ENCODE data around the gene PLXNC1. TPM values are rescaled to one million over a fixed set of nuclear protein-coding genes. Genes with fewer than 3 reads are reported as not detected.
A peak's percentile ranks its signal among the peaks of the same experiment; 100 is the strongest.

The PLXNC1 gene
- total RNA-seq (49.6 and 86.9 TPM in 2 replicates), polyA plus RNA-seq (3.8 and 15.1 TPM in 2 replicates), polyA minus RNA-seq (ENCODE audit: low replicate concordance) (1.5 and 29.2 TPM in 2 replicates)
- polyA plus RNA-seq (2012): 2.3 and 10.4 TPM in 2 replicates

- Histone ChIP-seq H3K4me3 (replicated peaks in 1 of 4; ENCODE audit: control extremely low read depth in 1 of 4, insufficient read depth in 1 of 4, low read depth in 3 of 4, low read length in 4 of 4) (peak within 1 kb of the TSS; percentile 24 to 66 (median 34)), H3K9ac (ENCODE audit: insufficient read depth, low read length) (no peak within 1 kb of the TSS), H2AFZ (ENCODE audit: low read length) (no peak within 1 kb of the TSS), H4K20me1 (ENCODE audit: control insufficient read depth, extremely low read depth, insufficient read depth, low read length) (no peaks in the 10 kb centered on the region), H3K36me3 (ENCODE audit: control insufficient read depth, insufficient read depth, low read length) (no peaks in the 10 kb centered on the region), H3K4me1 (ENCODE audit: control insufficient read depth, extremely low read depth, insufficient read depth, low read length) (no peaks in the 10 kb centered on the region), H3K27ac (ENCODE audit: insufficient read depth, low read length) (no peak within 1 kb of the TSS), H3K4me2 (ENCODE audit: extremely low read depth, insufficient read depth, low read length) (peak within 1 kb of the TSS; percentile 86), H3K27me3 (ENCODE audit: control insufficient read depth, insufficient read depth, low read length) (peaks cover 76% of the 10 kb centered on the region), H3K79me2 (ENCODE audit: control insufficient read depth, insufficient read depth, low read length) (no peaks in the 10 kb centered on the region), H3K9me3 (ENCODE audit: control insufficient read depth, insufficient read depth, low read depth, low read length) (no peaks in the 10 kb centered on the region)
- TF ChIP-seq EZH2 (IDR thresholded peaks at IDR 0.05; ENCODE audit: low read length, missing control alignments): peak; percentile 28
- TF ChIP-seq, protein P1, sequence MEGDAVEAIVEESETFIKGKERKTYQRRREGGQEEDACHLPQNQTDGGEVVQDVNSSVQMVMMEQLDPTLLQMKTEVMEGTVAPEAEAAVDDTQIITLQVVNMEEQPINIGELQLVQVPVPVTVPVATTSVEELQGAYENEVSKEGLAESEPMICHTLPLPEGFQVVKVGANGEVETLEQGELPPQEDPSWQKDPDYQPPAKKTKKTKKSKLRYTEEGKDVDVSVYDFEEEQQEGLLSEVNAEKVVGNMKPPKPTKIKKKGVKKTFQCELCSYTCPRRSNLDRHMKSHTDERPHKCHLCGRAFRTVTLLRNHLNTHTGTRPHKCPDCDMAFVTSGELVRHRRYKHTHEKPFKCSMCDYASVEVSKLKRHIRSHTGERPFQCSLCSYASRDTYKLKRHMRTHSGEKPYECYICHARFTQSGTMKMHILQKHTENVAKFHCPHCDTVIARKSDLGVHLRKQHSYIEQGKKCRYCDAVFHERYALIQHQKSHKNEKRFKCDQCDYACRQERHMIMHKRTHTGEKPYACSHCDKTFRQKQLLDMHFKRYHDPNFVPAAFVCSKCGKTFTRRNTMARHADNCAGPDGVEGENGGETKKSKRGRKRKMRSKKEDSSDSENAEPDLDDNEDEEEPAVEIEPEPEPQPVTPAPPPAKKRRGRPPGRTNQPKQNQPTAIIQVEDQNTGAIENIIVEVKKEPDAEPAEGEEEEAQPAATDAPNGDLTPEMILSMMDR (conservative IDR thresholded peaks at IDR 0.05 in 1 of 2, IDR thresholded peaks at IDR 0.05 in 1 of 2; ENCODE audit: low read depth in 1 of 2, low read length in 2 of 2): no peak
- peak; percentile 44 to 60 for DNase-seq (ENCODE audit: low read depth in 2 of 2)
These were observed at the start of gene PLXNC1 for GRCh38 chr12:94147991-94148738. PLXNC1 (plus strand) TSS chr12:94148577; CDS start chr12:94148972, 395 bp downstream.

DNA sequence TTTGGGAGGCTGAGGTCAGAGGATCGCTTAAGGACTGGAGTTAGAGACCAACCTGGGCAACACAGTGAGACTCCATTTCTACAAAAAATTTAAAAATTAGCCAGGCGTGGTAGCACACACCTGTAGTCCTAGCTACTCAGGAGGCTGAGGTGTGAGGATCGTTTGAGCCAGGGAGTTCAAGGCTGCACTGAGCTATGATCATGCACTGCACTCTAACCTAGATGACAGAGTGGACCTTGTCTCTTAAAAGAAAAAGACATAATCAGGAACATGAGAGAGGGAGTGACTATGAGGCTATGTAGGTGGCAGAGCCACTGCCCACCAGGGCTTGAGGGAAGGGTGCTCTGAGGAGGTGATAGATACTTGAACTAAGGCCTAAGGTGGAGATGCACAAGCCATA lies 49.2 kb upstream of the PLXNC1 start:
- Histone ChIP-seq H2AFZ (ENCODE audit: low read length) (no peak overlapping the region), H3K4me1 (ENCODE audit: control insufficient read depth, extremely low read depth, insufficient read depth, low read length) (peaks cover 6% of the 10 kb centered on the region), H3K27me3 (ENCODE audit: control insufficient read depth, insufficient read depth, low read length) (no peaks in the 10 kb centered on the region), H3K79me2 (ENCODE audit: control insufficient read depth, insufficient read depth, low read length) (no peaks in the 10 kb centered on the region), H3K9me3 (ENCODE audit: control insufficient read depth, insufficient read depth, low read depth, low read length) (no peaks in the 10 kb centered on the region), H3K4me2 (ENCODE audit: extremely low read depth, insufficient read depth, low read length) (no peak overlapping the region), H3K4me3 (replicated peaks in 1 of 4; ENCODE audit: control extremely low read depth in 1 of 4, insufficient read depth in 1 of 4, low read depth in 3 of 4, low read length in 4 of 4) (no peak overlapping the region), H3K27ac (ENCODE audit: insufficient read depth, low read length) (no peak overlapping the region), H3K36me3 (ENCODE audit: control insufficient read depth, insufficient read depth, low read length) (no peaks in the 10 kb centered on the region), H4K20me1 (ENCODE audit: control insufficient read depth, extremely low read depth, insufficient read depth, low read length) (no peaks in the 10 kb centered on the region), H3K9ac (ENCODE audit: insufficient read depth, low read length) (no peak overlapping the region)
- no peak for DNase-seq (ENCODE audit: low read depth in 2 of 2)
- TF ChIP-seq, protein P1 (conservative IDR thresholded peaks at IDR 0.05 in 1 of 2, IDR thresholded peaks at IDR 0.05 in 1 of 2; ENCODE audit: low read depth in 1 of 2, low read length in 2 of 2): no peak
- TF ChIP-seq EZH2 (IDR thresholded peaks at IDR 0.05; ENCODE audit: low read length, missing control alignments): no peak

DNA sequence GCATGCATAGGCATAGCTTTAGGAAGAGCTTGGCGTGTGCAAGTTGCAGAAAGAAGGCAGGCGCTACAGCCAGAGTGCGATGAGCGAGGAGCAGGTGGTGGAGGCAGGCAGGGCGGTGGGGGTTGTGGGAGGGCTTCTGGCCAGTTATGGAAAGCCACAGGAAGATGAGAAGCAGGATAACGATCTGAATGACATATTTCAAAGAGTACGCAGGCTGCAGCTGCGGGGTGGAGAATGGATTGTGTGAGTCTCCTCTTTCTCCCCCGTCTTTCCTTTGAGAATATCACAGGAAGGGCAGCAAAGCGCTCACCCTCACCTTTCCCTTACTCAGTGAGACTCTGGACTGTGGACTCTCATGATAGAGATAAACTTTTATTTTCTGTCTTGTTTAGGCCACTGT lies 48.7 kb upstream of the PLXNC1 start:
- Histone ChIP-seq H3K4me2 (ENCODE audit: extremely low read depth, insufficient read depth, low read length) (no peak overlapping the region), H2AFZ (ENCODE audit: low read length) (no peak overlapping the region), H3K27ac (ENCODE audit: insufficient read depth, low read length) (no peak overlapping the region), H3K9ac (ENCODE audit: insufficient read depth, low read length) (no peak overlapping the region), H3K4me1 (ENCODE audit: control insufficient read depth, extremely low read depth, insufficient read depth, low read length) (peaks cover 6% of the 10 kb centered on the region), H3K27me3 (ENCODE audit: control insufficient read depth, insufficient read depth, low read length) (no peaks in the 10 kb centered on the region), H3K4me3 (replicated peaks in 1 of 4; ENCODE audit: control extremely low read depth in 1 of 4, insufficient read depth in 1 of 4, low read depth in 3 of 4, low read length in 4 of 4) (no peak overlapping the region), H3K79me2 (ENCODE audit: control insufficient read depth, insufficient read depth, low read length) (no peaks in the 10 kb centered on the region), H3K36me3 (ENCODE audit: control insufficient read depth, insufficient read depth, low read length) (no peaks in the 10 kb centered on the region), H4K20me1 (ENCODE audit: control insufficient read depth, extremely low read depth, insufficient read depth, low read length) (no peaks in the 10 kb centered on the region), H3K9me3 (ENCODE audit: control insufficient read depth, insufficient read depth, low read depth, low read length) (no peaks in the 10 kb centered on the region)
- no peak for TF ChIP-seq EZH2 (IDR thresholded peaks at IDR 0.05; ENCODE audit: low read length, missing control alignments)
- TF ChIP-seq, protein P1 (conservative IDR thresholded peaks at IDR 0.05 in 1 of 2, IDR thresholded peaks at IDR 0.05 in 1 of 2; ENCODE audit: low read depth in 1 of 2, low read length in 2 of 2): no peak
- DNase-seq (ENCODE audit: low read depth in 2 of 2): peak; percentile 62 to 94

Data from fibroblast of lung (primary cell).